Activated T-helper 1 cell treated with anti-CD3 and anti-CD28 coated beads, Interleukin-2, amount 50 U/mL, for 16 hours (primary cell): ENCODE measurements around the gene DUSP2.
"Not testable (repeated sequence)": the region's sequence is repeated elsewhere in the genome, so short reads cannot be mapped to it uniquely, and the experiment has no call there.

ENCODE experiments used
- DNase-seq, 2 donors: peaks; one replicate each; pipeline ENCODE4 v3.0.0-alpha.2; 2020; ENCODE audit warnings: low read depth in 1 of 2, low spot score in 1 of 2

Gene DUSP2

DNA sequence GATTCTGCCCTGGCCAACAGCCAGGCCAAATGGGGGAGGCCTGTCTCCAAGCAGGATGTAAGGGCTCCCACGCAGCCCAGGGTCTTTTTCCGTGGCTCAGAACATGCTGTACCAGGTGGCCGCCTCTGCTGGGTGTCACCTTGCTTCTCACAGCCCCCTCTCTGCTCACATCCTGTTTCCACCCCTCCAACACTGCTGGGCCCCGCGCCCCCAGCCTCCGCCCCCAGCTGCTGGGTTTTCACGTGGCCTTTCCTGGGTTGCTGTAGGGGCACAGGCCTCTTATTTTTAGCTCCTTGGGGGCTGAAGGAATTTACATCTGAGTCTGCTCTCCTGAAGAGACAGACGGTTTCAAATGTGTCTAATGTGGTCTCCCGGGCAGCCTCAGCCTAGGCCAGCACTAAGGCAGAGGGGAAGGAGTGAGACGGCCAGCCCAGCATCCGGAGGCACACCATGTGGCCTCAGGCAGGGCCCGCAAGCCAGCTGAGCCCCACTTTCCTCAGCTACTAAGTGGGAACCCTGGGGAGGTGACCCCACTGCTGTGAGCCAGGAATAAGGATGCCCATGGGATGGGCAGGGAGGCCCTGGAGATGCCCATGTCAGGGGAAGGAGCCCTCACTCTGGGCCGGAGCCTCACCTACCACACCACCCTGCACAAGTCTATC, 18.7 kb upstream of the DUSP2 start:
- peak in 1 of 2 donors; percentile 68 for DNase-seq

- no peak for DNase-seq
These were observed 18.2 kb upstream of the DUSP2 start for GRCh38 chr2:96163415-96163767.

DNA sequence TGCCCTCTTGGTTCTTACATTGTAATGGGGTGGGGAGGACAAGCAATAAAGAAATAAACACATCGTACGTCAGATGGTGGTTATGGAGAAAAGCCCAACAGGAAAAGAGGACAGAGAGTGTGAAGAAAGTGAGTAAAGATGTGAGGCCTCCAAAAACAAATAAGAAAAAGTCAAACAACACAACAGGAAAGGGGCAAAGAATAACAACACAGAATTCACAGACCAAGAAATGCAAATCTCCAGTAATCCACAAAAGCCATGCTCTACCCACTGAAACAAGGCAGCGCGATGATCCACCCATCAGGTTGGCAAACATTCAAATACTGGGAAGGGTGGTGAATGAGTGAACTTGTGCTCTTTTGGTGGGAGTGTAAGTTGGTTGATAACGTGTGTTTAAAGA, 16.7 kb upstream of the DUSP2 start:
- no peak for DNase-seq

DNA sequence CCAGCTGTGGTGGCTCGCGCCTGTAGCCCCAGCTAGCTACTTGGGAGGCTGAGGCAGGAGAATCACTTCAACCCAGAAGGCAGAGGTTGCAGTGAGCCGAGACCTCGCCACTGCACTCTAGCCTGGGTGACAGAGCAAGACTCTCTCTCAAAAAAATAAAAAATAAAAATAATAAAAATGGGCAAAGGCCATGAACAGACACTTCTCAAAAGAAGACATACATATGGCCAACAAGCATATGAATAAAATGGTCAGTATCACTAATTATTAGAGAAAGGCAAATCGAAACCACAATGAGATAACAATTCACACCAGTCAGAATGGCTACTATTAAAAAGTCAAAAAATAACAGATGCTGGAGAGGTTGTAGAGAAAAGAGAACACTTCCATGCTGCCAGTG, 15.1 kb upstream of the DUSP2 start:
- not testable (repeated sequence) for DNase-seq

DNA sequence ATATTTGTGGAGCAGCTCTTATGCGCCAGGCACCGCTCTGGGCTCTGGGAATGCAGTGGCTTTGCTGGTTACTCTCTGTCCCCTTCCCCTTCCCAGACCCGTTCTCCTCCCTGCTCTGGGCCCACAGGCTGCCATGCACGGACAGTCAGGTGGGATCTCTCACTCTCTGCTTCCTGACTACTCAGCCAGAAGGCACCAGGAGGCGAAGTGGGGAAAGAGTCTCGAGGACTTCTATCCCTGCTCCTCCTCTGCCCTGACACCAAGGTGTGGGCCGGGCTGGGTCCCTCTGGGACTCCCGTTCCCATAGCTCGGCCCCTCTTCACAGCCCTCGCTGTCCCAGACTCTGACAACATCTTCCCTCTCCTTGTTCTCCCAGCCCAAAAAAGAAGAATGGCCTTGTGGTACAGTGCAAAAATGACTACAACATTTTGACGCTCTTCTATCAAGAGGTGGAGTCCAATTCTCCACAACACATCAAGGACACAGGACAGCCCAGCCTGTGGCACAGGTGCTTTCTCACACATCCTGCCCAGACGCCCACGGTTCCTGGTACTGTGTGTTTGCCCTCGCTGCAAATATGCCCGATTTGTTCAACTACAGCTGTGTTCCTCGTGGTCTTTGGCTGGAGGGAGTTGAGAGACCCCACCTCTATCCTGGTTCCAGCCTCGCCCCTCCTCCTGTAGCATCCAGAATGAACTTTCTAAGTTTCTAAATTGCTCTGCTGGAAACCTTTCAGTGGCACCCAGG, 14.0 kb upstream of the DUSP2 start:
- no peak for DNase-seq

DNA sequence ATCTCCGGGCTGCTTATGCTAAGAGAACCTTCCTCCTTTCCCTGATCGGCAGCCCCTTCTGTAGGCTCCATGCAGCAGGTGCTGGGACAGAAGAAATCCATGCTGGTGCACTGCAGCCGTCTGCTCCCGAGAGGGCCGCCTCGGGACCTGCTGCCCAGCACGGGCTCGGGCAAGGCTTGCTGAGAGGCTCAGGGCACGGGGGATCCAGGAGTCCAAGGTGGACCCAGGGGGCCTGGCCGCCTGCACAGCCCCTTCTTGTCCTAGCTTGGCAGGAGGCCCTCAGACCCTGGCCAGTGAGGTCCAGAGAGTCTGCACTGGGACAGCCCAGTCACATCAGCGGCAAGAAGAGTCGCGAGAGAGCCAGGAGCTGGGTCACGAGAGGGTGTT, 13.3 kb upstream of the DUSP2 start:
- no peak for DNase-seq

GRCh38 chr2:96157649-96158553, 12.7 kb upstream of the DUSP2 start:
- DNase-seq: peak; percentile 49 to 84

DNA sequence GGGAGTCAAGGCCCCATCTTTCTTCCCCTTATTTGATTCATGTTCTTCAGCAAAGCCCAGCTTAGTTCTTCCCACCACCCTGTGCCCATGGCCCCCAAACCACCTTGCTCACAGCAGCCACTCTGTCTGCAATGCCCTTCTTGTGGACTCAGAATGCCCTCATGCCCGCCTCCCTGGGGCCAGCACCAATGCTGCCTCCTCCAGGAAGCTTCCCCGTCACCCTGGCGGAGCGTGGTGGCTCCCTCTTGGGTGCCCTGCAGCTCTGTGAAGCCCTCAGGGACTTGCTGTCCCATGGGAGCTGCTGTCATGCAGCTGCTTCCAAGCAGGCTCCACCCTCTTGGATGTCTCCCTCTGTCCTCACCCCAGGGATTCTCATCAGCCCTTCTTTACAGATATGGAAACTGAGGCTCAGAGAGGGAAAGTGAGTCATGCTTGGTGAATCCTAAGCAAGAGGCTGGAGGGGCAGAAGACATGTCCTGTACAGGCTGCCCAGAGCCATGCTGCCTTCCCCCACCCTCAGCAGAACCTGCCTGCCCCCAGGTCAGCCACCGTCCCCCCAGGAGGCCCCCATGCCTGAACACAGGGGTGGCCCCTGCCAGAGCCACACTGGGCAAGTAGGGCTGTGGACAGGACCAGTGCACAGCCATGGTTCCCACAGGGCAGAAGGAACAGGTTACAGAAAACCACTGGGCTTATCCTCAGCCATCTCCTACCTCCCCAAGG, 11.8 kb upstream of the DUSP2 start:
- no peak for DNase-seq

GRCh38 chr2:96156011-96156820, 11.0 kb upstream of the DUSP2 start:
- no peak for DNase-seq

GRCh38 chr2:96154506-96155380, 9.5 kb upstream of the DUSP2 start:
- DNase-seq: no peak

GRCh38 chr2:96153991-96154431, 8.8 kb upstream of the DUSP2 start:
- no peak for DNase-seq

DNA sequence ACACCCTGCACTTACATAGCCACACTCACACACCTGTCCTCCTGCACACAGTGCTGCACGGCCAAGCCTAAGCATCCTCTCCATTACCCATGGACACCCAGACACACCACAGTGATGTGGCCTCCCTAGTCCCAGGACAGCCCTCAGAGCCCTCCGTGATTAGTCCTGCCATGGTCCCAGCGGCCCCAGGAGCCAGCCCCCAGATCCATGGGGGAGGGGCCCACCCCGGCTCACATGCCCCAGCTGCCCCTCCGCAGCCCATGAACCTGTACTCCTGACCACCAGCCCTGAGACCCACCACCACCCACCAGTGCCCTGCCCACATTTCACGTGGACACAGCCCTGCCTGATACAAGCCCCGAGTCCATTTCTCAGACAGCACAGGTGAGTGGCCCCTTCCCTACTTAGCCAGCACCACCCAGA, 8.1 kb upstream of the DUSP2 start:
- DNase-seq: no peak

DNA sequence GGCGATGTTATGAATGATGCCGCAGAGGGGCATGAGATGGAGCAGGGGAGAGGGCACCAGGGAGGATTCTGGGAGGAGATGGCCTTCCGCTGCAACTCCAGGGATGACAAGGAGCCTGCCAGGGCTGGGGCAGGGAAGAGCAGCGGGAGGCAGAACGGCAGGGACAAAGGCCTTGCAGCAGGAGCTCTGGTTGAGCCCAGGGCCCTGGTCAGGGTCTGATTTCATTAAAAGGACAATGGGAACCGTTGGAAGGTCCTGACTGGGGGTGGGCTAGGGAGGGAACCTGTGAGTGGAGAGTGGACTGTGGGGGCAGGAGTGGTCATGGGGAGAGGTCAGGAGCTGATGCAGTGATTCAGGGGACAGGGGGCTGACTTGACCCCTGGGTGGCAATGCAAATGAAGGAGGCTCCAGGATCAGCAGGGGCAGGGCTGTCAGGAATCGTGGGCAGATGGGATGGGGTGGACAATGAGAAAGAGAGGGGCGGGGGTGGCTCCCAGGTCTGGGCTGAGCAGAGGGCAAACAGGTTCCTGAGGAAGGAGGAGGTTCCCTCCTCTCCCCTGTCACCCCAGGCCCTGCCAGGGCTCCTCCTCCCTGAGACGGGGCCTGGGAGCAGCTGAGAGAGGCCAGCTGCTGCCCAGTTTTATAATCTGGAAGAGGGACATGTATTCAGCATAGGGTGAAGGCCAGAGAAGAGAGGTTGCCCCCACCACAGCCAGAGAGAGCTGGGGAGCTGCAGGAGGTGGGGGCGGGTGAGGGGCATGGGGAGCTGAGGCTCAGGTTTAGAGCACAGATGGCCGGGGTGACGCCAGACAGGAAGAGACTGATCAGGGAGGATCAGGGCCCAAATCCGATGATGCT, 7.3 kb upstream of the DUSP2 start:
- no peak for DNase-seq

- DNase-seq: no peak
These were observed 6.5 kb upstream of the DUSP2 start for GRCh38 chr2:96151595-96152303.

- DNase-seq: no peak
These were observed 5.8 kb upstream of the DUSP2 start for GRCh38 chr2:96150791-96151594.

GRCh38 chr2:96150007-96150640, 4.9 kb upstream of the DUSP2 start:
- DNase-seq: no peak
